ENCODE measurements around the gene RANBP10.

- TF ChIP-seq POLR2A (IDR thresholded peaks at IDR 0.05; ENCODE audit: low read depth), result no peak
- TF ChIP-seq CTCF (IDR thresholded peaks at IDR 0.05), result peak in 1 of 3 experiments; percentile 36
- no peak for TF ChIP-seq POLR2AphosphoS5 (IDR thresholded peaks at IDR 0.05)
- no peak for TF ChIP-seq EP300 (IDR thresholded peaks at IDR 0.05)
Measured at GRCh38 chr16:67842509-67843342, 36.4 kb upstream of the RANBP10 start.
